K562 (cell line): ENCODE measurements around the gene PTPN18. TPM values are rescaled to one million over a fixed set of nuclear protein-coding genes. Genes with fewer than 3 reads are reported as not detected.

Experiments used
- BRCA1 ChIP-seq, 2 experiments: fragments of 450-650 bp in 1 of 2; sonication (generic) in 1 of 2; formaldehyde crosslinking in 1 of 2; IDR thresholded peaks; 2 replicates each; pipeline versions ENCODE4 v1.5.0 to v1.6.1; 2017 to 2020; ENCODE audit warnings: mild to moderate bottlenecking in 1 of 2, missing genetic modification reagents in 1 of 2
- BRD9 ChIP-seq: fragments of 450-650 bp; IDR thresholded peaks from 2 replicates; pipeline ENCODE4 v1.6.1; 2018; ENCODE audit warnings: low read depth; ENCODE audit not compliant: partially characterized antibody
- CCNT2 ChIP-seq: IDR thresholded peaks from 2 replicates; pipeline ENCODE4 v1.6.1; 2011; ENCODE audit warnings: borderline replicate concordance, low read depth, mild to moderate bottlenecking, moderate library complexity, mixed read lengths, low read length; ENCODE audit not compliant: insufficient read length; ENCODE audit errors: extremely low read depth
- CHAMP1 ChIP-seq: fragments of 450-650 bp; IDR thresholded peaks from 2 replicates; pipeline ENCODE4 v1.6.1; 2016; ENCODE audit warnings: mild to moderate bottlenecking
- CLOCK ChIP-seq: fragments of 250-450 bp; sonication (Bioruptor Pico); IDR thresholded peaks from 2 replicates; pipeline ENCODE4 v1.4.0; 2020; ENCODE audit warnings: mild to moderate bottlenecking, moderate library complexity, borderline replicate concordance
- FOXJ3 ChIP-seq: sonication (generic); formaldehyde crosslinking; IDR thresholded peaks from 2 replicates; pipeline ENCODE4 v1.4.0; 2020; ENCODE audit warnings: mild to moderate bottlenecking, missing genetic modification reagents
- HCFC1 ChIP-seq: IDR thresholded peaks from 2 replicates; pipeline ENCODE4 v1.6.1; 2012; ENCODE audit warnings: low read depth, low read length, improper control_type of control experiment
- IRF2 ChIP-seq: sonication (generic); formaldehyde crosslinking; IDR thresholded peaks from 2 replicates; pipeline ENCODE4 v1.8.1; 2022; ENCODE audit warnings: mild to moderate bottlenecking, missing genetic modification reagents
- MTA1 ChIP-seq: fragments of 450-650 bp; IDR thresholded peaks from 2 replicates; pipeline ENCODE4 v1.6.1; 2017; ENCODE audit warnings: borderline replicate concordance
- MYBL2 ChIP-seq, 2 experiments: fragments of 450-650 bp in 1 of 2; sonication (generic) in 1 of 2; formaldehyde crosslinking in 1 of 2; IDR thresholded peaks; 2 replicates each; pipeline versions ENCODE4 v1.6.1 to v1.8.1; 2017 to 2022; ENCODE audit warnings: borderline replicate concordance in 1 of 2, inconsistent platforms in 1 of 2, low read depth in 1 of 2, mild to moderate bottlenecking in 1 of 2, missing genetic modification reagents in 1 of 2, moderate library complexity in 1 of 2
- PHF21A ChIP-seq: fragments of 450-650 bp; IDR thresholded peaks from 2 replicates; pipeline ENCODE4 v1.6.1; 2017; ENCODE audit warnings: low read depth, borderline replicate concordance
- POLR3G ChIP-seq: IDR thresholded peaks from 2 replicates; pipeline ENCODE4 v1.6.1; 2011; ENCODE audit not compliant: insufficient read length, insufficient replicate concordance; ENCODE audit errors: extremely low read depth
- RFX1 ChIP-seq: fragments of 450-650 bp; IDR thresholded peaks from 2 replicates; pipeline ENCODE4 v1.6.1; 2016; ENCODE audit warnings: mild to moderate bottlenecking, moderate library complexity
- TCF3 ChIP-seq: sonication (generic); formaldehyde crosslinking; IDR thresholded peaks from 2 replicates; pipeline ENCODE4 v1.4.0; 2020; ENCODE audit warnings: mild to moderate bottlenecking, missing genetic modification reagents
- WHSC1 ChIP-seq: IDR thresholded peaks from one replicate; pipeline ENCODE4 v1.6.1; 2012; ENCODE audit warnings: low read length, control low read depth, inconsistent platforms
- ZBTB43 ChIP-seq: sonication (generic); formaldehyde crosslinking; IDR thresholded peaks from 2 replicates; pipeline ENCODE4 v1.8.0; 2023; ENCODE audit warnings: mild to moderate bottlenecking, missing genetic modification reagents
- ZNF253 ChIP-seq: fragments of 250-450 bp; sonication (Bioruptor Pico); conservative IDR thresholded peaks from 2 replicates; pipeline ENCODE4 v1.6.1; 2021; ENCODE audit warnings: mild to moderate bottlenecking
- ZNF263 ChIP-seq: sonication (generic); formaldehyde crosslinking; IDR thresholded peaks from 2 replicates; pipeline ENCODE4 v1.8.0; 2022; ENCODE audit warnings: mild to moderate bottlenecking, missing genetic modification reagents, borderline replicate concordance
- ZNF586 ChIP-seq: fragments of 450-650 bp; formaldehyde crosslinking; conservative IDR thresholded peaks from 2 replicates; pipeline ENCODE4 v1.4.0; 2020; ENCODE audit warnings: mild to moderate bottlenecking, moderate library complexity
- ZNF696 ChIP-seq: fragments of 250-450 bp; sonication (Bioruptor Pico); conservative IDR thresholded peaks from 2 replicates; pipeline ENCODE4 v1.4.0; 2020; ENCODE audit warnings: mild to moderate bottlenecking, moderate library complexity
- polyA plus RNA-seq, 8 experiments: library from polyadenylated mRNA; depleted of rRNA in 4 of 8; stranded (reverse) in 5 of 8; unstranded in 3 of 8; fragments of >200 nt; fragmentation: Nextera tagmentation in 2 of 8; fragmentation: Illumina TruSeq in 1 of 8; extraction: Ambion mirVana in 2 of 8; extraction: Trizol in 1 of 8; gene quantifications; 2 replicates each; pipeline versions ENCODE4 v1.2.1 to v1.2.3, GENCODE V29; 2011 to 2014; ENCODE audit warnings: inconsistent platforms in 1 of 8, missing spikeins in 1 of 8
- total RNA-seq, 7 experiments: library from RNA; depleted of rRNA in 6 of 7; stranded (reverse); fragments of >200 nt in 6 of 7; fragmentation: Illumina TruSeq in 2 of 7; extraction: Trizol in 2 of 7; gene quantifications; 2 replicates each; pipeline versions ENCODE4 v1.2.1 to v1.2.3, GENCODE V29; 2011 to 2021; ENCODE audit warnings: low replicate concordance in 1 of 7

The PTPN18 gene
- total and polyA plus RNA-seq, 9 of the 15 experiments (the other 6 are each of a cell fraction or from before 2014, with no cell fraction given) = 11.6 to 90.7 (median 49.6) TPM

- no peak for TF ChIP-seq CCNT2
- no peak for TF ChIP-seq ZNF586
- no peak for TF ChIP-seq POLR3G
- TF ChIP-seq ZNF263 (CRISPR knock-in tag) = no peak
- TF ChIP-seq FOXJ3 (CRISPR knock-in tag) = no peak
- TF ChIP-seq ZBTB43 (CRISPR knock-in tag) = no peak
- TF ChIP-seq CLOCK (CRISPR knock-in tag) = no peak
- no peak for TF ChIP-seq PHF21A
- TF ChIP-seq BRD9 = no peak
- no peak for TF ChIP-seq CHAMP1
- no peak for TF ChIP-seq ZNF696 (CRISPR knock-in tag)
- peak; percentile 84 for TF ChIP-seq TCF3 (CRISPR knock-in tag)
- no peak for TF ChIP-seq HCFC1
- TF ChIP-seq MYBL2 (IDR thresholded peaks at IDR 0.05; ENCODE audit: low read depth) = no peak
- no peak for TF ChIP-seq MYBL2 (CRISPR knock-in tag; IDR thresholded peaks at IDR 0.05; ENCODE audit: borderline replicate concordance)
- no peak for TF ChIP-seq WHSC1
- TF ChIP-seq RFX1 = no peak
- TF ChIP-seq ZNF253 (CRISPR knock-in tag) = no peak
- TF ChIP-seq BRCA1 (IDR thresholded peaks at IDR 0.05) = no peak
- no peak for TF ChIP-seq BRCA1 (CRISPR knock-in tag; IDR thresholded peaks at IDR 0.05)
- TF ChIP-seq IRF2 (CRISPR knock-in tag) = no peak
- TF ChIP-seq MTA1 = no peak
Observed at GRCh38 chr2:130339885-130340745, 15.7 kb upstream of the PTPN18 start (continued).
